HG03139 (cell line): ENCODE results near the gene TUBGCP6.
A peak's percentile ranks its signal among the peaks of the same experiment; 100 is the strongest.

Source experiments
- ATAC-seq: cut with Tn5 transposase; IDR thresholded peaks from one replicate; pipeline ENCODE4 v1.9.1; 2021; ENCODE audit not compliant: unreplicated experiment

TUBGCP6 gene

GRCh38 chr22:50244420-50245213, at the start of gene TUBGCP6:
Gene TUBGCP6 (minus strand): TSS chr22:50245023. CDS start chr22:50244459, 564 bp downstream.
- ATAC-seq, result peak; percentile 51

GRCh38 chr22:50294319-50294656, 49.5 kb upstream of the TUBGCP6 start:
- ATAC-seq, result no peak

GRCh38 chr22:50293441-50294318, 48.9 kb upstream of the TUBGCP6 start:
- ATAC-seq, result no peak

GRCh38 chr22:50292643-50293440, 48.0 kb upstream of the TUBGCP6 start:
- ATAC-seq, result no peak

- ATAC-seq, result no peak
These were observed 45.3 kb upstream of the TUBGCP6 start for GRCh38 chr22:50289942-50290630.

GRCh38 chr22:50289151-50289941, 44.5 kb upstream of the TUBGCP6 start:
- ATAC-seq, result no peak

- no peak for ATAC-seq
These were observed 42.9 kb upstream of the TUBGCP6 start for GRCh38 chr22:50287731-50288130.

- ATAC-seq, result no peak
These were observed 42.0 kb upstream of the TUBGCP6 start for GRCh38 chr22:50286701-50287318.

- ATAC-seq, result no peak
These were observed 41.5 kb upstream of the TUBGCP6 start for GRCh38 chr22:50286275-50286674.

- ATAC-seq, result no peak
These were observed 40.9 kb upstream of the TUBGCP6 start for GRCh38 chr22:50285568-50286229.

GRCh38 chr22:50284479-50284878, 39.7 kb upstream of the TUBGCP6 start:
- no peak for ATAC-seq

- no peak for ATAC-seq
These were observed 39.0 kb upstream of the TUBGCP6 start for GRCh38 chr22:50283821-50284220.

GRCh38 chr22:50282361-50283155, 37.7 kb upstream of the TUBGCP6 start:
- no peak for ATAC-seq

GRCh38 chr22:50281957-50282356, 37.1 kb upstream of the TUBGCP6 start:
- ATAC-seq, result no peak

- ATAC-seq, result no peak
These were observed 36.5 kb upstream of the TUBGCP6 start for GRCh38 chr22:50281384-50281760.

GRCh38 chr22:50280708-50281383, 36.0 kb upstream of the TUBGCP6 start:
- no peak for ATAC-seq

- no peak for ATAC-seq
These were observed 35.3 kb upstream of the TUBGCP6 start for GRCh38 chr22:50280022-50280707.
